ENCODE data around the gene SMIM28.

GRCh38 chr6:138403324-138403800 is 25.7 kb downstream of the SMIM28 start:
- TF ChIP-seq POLR2A (IDR thresholded peaks at IDR 0.05; ENCODE audit: low read depth, low read length) (no peak), TAF1 (IDR thresholded peaks at IDR 0.05; ENCODE audit: low read depth, low read length) (no peak)

All from GM12891 (cell line).